GM12872 (cell line): ENCODE measurements around the gene GAB2.

Experiments used
- TF ChIP-seq, protein P1 (sequence below): IDR thresholded peaks from 3 replicates; pipeline ENCODE4 v1.5.1; 2011; ENCODE audit warnings: low read depth, mild to moderate bottlenecking, low read length, moderate library complexity; ENCODE audit not compliant: insufficient read depth

GAB2 gene

DNA sequence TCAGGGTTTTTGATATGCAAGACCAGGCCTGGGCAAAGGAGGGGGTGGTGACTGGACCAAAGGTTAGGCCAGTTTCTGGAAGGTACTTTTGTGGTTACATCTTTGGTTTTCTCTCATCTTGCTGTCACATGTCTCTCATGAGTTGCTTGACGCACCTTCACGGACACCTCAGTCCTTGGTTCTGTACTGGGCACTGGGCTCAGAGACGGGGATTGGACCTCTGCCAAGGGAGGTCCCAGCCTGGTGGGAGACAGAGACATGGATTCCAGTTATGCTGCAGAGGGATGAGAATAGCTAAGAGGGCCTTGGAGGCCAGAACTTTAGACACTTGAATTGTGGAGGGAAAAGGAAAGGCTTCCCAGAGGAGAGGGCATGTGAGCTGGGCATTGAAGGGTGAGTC lies 227.2 kb downstream of the GAB2 start:
- TF ChIP-seq, protein P1, sequence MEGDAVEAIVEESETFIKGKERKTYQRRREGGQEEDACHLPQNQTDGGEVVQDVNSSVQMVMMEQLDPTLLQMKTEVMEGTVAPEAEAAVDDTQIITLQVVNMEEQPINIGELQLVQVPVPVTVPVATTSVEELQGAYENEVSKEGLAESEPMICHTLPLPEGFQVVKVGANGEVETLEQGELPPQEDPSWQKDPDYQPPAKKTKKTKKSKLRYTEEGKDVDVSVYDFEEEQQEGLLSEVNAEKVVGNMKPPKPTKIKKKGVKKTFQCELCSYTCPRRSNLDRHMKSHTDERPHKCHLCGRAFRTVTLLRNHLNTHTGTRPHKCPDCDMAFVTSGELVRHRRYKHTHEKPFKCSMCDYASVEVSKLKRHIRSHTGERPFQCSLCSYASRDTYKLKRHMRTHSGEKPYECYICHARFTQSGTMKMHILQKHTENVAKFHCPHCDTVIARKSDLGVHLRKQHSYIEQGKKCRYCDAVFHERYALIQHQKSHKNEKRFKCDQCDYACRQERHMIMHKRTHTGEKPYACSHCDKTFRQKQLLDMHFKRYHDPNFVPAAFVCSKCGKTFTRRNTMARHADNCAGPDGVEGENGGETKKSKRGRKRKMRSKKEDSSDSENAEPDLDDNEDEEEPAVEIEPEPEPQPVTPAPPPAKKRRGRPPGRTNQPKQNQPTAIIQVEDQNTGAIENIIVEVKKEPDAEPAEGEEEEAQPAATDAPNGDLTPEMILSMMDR = no peak

DNA sequence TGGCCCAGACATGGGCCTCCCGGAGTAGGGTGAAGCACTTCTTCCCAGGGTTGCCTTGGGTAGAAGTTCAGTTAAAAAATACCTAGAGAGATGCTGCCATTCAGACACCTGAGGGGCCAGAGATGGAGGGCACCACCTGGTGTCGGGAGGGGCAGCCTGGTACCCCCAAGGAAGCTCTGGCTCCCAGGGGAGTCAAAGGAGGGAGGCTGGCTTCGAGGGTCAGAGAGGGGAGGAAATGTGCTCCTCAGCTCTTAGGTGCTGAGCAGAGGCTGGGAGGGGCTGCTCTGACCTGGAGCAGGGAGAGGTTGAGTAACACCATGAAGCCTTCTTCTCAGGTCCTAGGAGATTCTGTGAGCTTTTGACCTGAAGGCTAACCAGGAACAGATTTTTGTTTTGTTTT lies 227.8 kb downstream of the GAB2 start:
- TF ChIP-seq, protein P1 = no peak

DNA sequence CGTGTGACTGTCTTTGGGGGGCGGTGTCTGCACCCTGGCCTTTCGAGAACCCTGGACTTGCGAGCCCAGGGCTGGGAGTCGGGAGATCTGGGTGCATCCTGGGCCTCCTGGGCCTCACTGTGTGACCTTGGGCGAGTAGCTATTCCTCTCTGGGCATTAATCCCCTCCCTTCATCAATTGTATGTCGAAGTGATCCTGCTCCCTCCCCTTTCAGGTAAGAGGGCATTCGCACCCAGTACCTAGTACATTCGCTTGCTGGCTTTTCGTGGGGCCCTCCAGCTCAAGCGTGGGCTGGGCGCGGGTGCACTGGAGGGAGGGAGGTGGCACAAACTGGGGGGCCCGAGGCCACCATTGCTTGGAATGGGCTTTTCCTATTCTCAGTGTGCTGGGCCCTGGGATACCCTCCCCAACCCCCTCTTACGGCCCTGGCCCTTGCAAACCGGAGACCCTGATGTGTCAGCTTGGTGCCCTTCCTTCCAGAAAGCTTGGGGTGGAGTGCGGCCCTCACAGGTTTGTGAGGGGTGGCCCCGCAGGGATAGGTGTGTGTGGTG lies 228.4 kb downstream of the GAB2 start:
- TF ChIP-seq, protein P1 = no peak

DNA sequence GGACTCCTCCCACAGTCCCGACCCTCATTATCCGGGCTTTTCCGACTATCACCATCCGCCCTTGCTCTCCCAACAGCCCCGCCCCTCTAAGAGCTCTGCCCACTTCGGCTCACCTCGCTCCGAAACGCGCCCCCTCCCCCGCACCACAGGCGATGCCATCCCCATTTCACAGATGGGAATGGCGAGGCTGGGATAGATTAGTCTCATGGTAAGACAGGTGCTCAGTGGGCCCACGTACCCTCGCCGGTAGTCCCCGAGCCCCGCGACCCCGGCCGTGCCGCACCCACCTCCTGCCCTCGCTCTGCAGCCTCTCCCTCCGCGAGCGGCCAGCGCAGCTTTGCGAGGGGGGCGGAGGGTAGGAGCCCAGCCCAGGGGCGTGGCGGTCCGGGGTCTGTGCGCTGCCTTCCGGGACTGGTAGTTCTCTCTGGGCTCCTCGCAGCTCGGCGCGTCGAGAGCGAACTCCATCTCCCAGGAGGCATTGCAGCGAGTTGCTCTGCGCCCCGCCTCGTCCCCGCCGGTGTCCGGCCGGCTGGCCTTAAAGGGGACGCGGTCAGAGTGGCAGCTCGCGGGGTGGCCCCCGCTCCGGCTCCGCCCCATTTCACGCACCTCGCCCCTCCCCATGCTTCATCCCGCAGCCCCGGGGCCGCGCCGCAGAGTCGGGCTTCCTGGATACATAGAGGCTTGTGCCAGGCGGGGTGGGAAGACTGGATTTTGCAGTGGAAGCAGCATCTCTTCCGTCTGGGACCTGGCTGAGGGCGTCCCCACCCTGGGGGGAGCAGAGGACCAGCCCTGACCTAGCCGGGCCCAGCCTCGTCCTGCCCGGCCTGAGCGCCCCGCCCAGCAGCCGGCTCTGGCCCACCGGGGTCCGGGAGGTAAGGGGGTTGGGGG lies 229.1 kb downstream of the GAB2 start, which contains the start of the genes KCTD21 and USP35:
TSS of gene KCTD21 (minus strand) at position 341 of the 888 bp plus-strand sequence. CDS start 14,072 bp downstream, outside the sequence.
TSS of gene USP35 (plus strand) at position 634 of the 888 bp plus-strand sequence. CDS start 7,327 bp downstream, outside the sequence.
- TF ChIP-seq, protein P1 = no peak

DNA sequence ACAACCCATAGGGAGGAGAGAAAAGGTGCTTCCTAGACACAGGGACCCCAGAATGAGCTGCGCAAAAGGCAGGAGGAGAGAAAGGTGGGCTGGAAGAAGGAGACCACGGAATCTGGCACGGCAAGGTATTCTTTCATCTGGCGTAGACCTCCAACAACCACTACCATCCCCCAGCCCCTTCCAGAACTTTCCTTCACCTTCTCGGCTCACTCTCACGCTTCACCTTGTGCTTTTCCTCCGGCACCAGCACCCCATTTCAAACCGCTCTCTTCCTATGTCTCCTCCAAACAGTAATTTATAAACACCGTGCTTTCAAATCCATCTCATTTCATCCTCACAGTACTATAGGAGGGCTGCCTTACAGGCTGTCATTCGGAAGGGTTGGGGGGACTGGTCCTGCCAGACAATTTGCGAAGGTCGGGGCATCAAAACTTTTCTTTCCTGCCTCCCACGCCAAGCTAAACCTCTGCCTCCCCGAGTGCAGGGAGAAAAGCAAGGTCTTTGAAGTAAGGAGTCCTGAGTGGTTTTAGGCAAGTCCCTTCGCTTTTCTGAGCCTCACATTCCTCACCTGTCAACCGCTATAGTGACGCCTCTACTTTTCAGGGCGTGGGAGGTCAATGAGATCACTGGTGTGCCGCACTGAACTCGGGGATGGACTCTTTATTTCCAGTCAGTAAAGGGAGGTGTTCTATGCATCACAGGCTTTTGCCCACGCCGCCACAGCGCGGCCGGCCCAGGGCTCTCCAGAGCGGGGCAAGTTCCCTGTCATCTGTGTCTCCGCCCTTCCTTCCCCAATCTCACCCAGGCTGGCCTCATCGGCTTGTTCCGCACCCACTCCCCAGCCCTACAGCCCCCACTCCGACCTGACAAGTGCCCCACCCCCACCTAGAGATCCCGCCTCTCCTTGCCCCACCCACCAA lies 230.0 kb downstream of the GAB2 start:
- TF ChIP-seq, protein P1 = no peak

DNA sequence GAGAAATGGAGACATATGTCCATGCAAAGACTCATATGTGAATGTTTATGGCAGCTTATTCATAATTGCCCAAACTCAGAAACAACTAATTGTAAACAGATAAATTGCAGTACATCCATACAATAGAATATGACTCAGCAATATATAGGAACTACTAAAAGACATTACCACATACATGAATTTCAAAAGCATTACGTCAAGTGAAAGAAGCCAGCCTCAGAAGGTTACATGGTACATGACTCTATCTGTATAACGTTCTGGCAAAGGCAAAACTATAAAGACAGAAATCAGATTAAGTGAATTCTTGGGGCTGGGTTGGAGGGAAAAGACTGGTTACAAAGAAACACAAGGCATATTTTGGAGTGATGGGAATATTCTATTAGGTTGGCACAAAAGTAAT lies 236.4 kb downstream of the GAB2 start:
- TF ChIP-seq, protein P1 = no peak

DNA sequence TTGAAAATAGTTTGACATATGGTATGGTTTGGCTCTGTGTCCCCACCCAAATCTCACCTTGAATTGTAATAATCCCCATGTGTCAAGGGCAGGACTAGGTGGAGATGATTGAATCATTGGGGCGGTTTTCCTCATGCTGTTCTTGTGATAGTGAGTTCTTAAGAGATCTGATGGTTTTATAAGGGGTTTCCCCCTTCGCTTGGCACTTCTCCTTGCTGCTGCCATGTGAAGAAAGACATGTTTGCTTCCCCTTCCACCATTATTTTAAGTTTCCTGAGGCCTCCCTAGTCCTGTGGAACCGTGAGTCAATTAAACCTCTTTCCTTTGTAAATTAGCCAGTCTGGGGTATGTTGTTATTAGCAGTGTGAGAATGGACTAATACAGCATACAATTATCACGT lies 236.9 kb downstream of the GAB2 start:
- TF ChIP-seq, protein P1 = no peak
